ENCODE measurements around the gene GPATCH2L. TPM values are rescaled to one million over a fixed set of nuclear protein-coding genes. Genes with fewer than 3 reads are reported as not detected.
A peak's percentile ranks its signal among the peaks of the same experiment; 100 is the strongest.

The GPATCH2L gene
- total and polyA plus RNA-seq, 2 donors (not counting 1 experiment from before 2014, with no cell fraction given): 19.4 to 50.5 TPM

- no peak overlapping the region for H3K27ac ChIP-seq (ENCODE audit: insufficient read depth, low read length)
- H3K4me3 ChIP-seq (replicated peaks in 1 of 4; ENCODE audit: control extremely low read depth in 1 of 4, insufficient read depth in 1 of 4, low read depth in 3 of 4, low read length in 4 of 4): peak overlapping the region in 2 of 4 experiments; percentile 30 to 34
- peaks cover 6% of the 10 kb centered on the region for H3K36me3 ChIP-seq (ENCODE audit: control insufficient read depth, insufficient read depth, low read length)
- TF ChIP-seq CTCF (conservative IDR thresholded peaks at IDR 0.05 in 1 of 2, IDR thresholded peaks at IDR 0.05 in 1 of 2; ENCODE audit: low read depth in 1 of 2, low read length in 2 of 2) (no peak), EZH2 (IDR thresholded peaks at IDR 0.05; ENCODE audit: low read length, missing control alignments) (no peak)
- H2AFZ ChIP-seq (ENCODE audit: low read length): no peak overlapping the region
- H3K9me3 ChIP-seq (ENCODE audit: control insufficient read depth, insufficient read depth, low read depth, low read length): no peaks in the 10 kb centered on the region
- H3K4me2 ChIP-seq (ENCODE audit: extremely low read depth, insufficient read depth, low read length): peak overlapping the region; percentile 28
- no peaks in the 10 kb centered on the region for H3K27me3 ChIP-seq (ENCODE audit: control insufficient read depth, insufficient read depth, low read length)
- peaks cover 77% of the 10 kb centered on the region for H3K79me2 ChIP-seq (ENCODE audit: control insufficient read depth, insufficient read depth, low read length)
- peaks cover 10% of the 10 kb centered on the region for H3K4me1 ChIP-seq (ENCODE audit: control insufficient read depth, extremely low read depth, insufficient read depth, low read length)
- no peak for DNase-seq (ENCODE audit: low read depth in 2 of 2)
- no peak overlapping the region for H3K9ac ChIP-seq (ENCODE audit: insufficient read depth, low read length)
- H4K20me1 ChIP-seq (ENCODE audit: control insufficient read depth, extremely low read depth, insufficient read depth, low read length): no peaks in the 10 kb centered on the region
Observed at GRCh38 chr14:76154539-76155126, 2.9 kb downstream of the GPATCH2L start.

- peaks cover 52% of the 10 kb centered on the region for H3K79me2 ChIP-seq (ENCODE audit: control insufficient read depth, insufficient read depth, low read length)
- no peak overlapping the region for H3K27ac ChIP-seq (ENCODE audit: insufficient read depth, low read length)
- H3K4me1 ChIP-seq (ENCODE audit: control insufficient read depth, extremely low read depth, insufficient read depth, low read length): no peaks in the 10 kb centered on the region
- TF ChIP-seq CTCF (conservative IDR thresholded peaks at IDR 0.05 in 1 of 2, IDR thresholded peaks at IDR 0.05 in 1 of 2; ENCODE audit: low read depth in 1 of 2, low read length in 2 of 2) (no peak), EZH2 (IDR thresholded peaks at IDR 0.05; ENCODE audit: low read length, missing control alignments) (no peak)
- no peak for DNase-seq (ENCODE audit: low read depth in 2 of 2)
- no peak overlapping the region for H3K4me2 ChIP-seq (ENCODE audit: extremely low read depth, insufficient read depth, low read length)
- H3K27me3 ChIP-seq (ENCODE audit: control insufficient read depth, insufficient read depth, low read length): no peaks in the 10 kb centered on the region
- H3K9me3 ChIP-seq (ENCODE audit: control insufficient read depth, insufficient read depth, low read depth, low read length): no peaks in the 10 kb centered on the region
- H2AFZ ChIP-seq (ENCODE audit: low read length): no peak overlapping the region
- no peak overlapping the region for H3K4me3 ChIP-seq (replicated peaks in 1 of 4; ENCODE audit: control extremely low read depth in 1 of 4, insufficient read depth in 1 of 4, low read depth in 3 of 4, low read length in 4 of 4)
- no peak overlapping the region for H3K9ac ChIP-seq (ENCODE audit: insufficient read depth, low read length)
- no peaks in the 10 kb centered on the region for H4K20me1 ChIP-seq (ENCODE audit: control insufficient read depth, extremely low read depth, insufficient read depth, low read length)
- peaks cover 9% of the 10 kb centered on the region for H3K36me3 ChIP-seq (ENCODE audit: control insufficient read depth, insufficient read depth, low read length)
Observed at GRCh38 chr14:76163668-76164363, 12.1 kb downstream of the GPATCH2L start.

- peaks cover 37% of the 10 kb centered on the region for H3K79me2 ChIP-seq (ENCODE audit: control insufficient read depth, insufficient read depth, low read length)
- no peaks in the 10 kb centered on the region for H4K20me1 ChIP-seq (ENCODE audit: control insufficient read depth, extremely low read depth, insufficient read depth, low read length)
- DNase-seq (ENCODE audit: low read depth in 2 of 2): peak in 1 of 2 donors; percentile 10
- H3K4me3 ChIP-seq (replicated peaks in 1 of 4; ENCODE audit: control extremely low read depth in 1 of 4, insufficient read depth in 1 of 4, low read depth in 3 of 4, low read length in 4 of 4): no peak overlapping the region
- no peak overlapping the region for H2AFZ ChIP-seq (ENCODE audit: low read length)
- no peak overlapping the region for H3K4me2 ChIP-seq (ENCODE audit: extremely low read depth, insufficient read depth, low read length)
- no peak overlapping the region for H3K27ac ChIP-seq (ENCODE audit: insufficient read depth, low read length)
- H3K27me3 ChIP-seq (ENCODE audit: control insufficient read depth, insufficient read depth, low read length): no peaks in the 10 kb centered on the region
- peaks cover 5% of the 10 kb centered on the region for H3K36me3 ChIP-seq (ENCODE audit: control insufficient read depth, insufficient read depth, low read length)
- no peaks in the 10 kb centered on the region for H3K9me3 ChIP-seq (ENCODE audit: control insufficient read depth, insufficient read depth, low read depth, low read length)
- no peak overlapping the region for H3K9ac ChIP-seq (ENCODE audit: insufficient read depth, low read length)
- no peak for TF ChIP-seq CTCF (conservative IDR thresholded peaks at IDR 0.05 in 1 of 2, IDR thresholded peaks at IDR 0.05 in 1 of 2; ENCODE audit: low read depth in 1 of 2, low read length in 2 of 2)
- H3K4me1 ChIP-seq (ENCODE audit: control insufficient read depth, extremely low read depth, insufficient read depth, low read length): no peaks in the 10 kb centered on the region
Observed at GRCh38 chr14:76168531-76168930, 16.8 kb downstream of the GPATCH2L start.
